GM18508 (cell line): Measurements from ENCODE around the gene PAGE2.
"Not testable (repeated sequence)": the region's sequence is repeated elsewhere in the genome, so short reads cannot be mapped to it uniquely, and the experiment has no call there.

Experiments used
- ATAC-seq: cut with Tn5 transposase; IDR thresholded peaks from one replicate; pipeline ENCODE4 v1.9.1; 2021; ENCODE audit warnings: moderate number of reproducible peaks; ENCODE audit not compliant: insufficient read depth, unreplicated experiment

PAGE2 gene

GRCh38 chrX:55088795-55089489, at the start of gene PAGE2:
PAGE2 (plus strand) TSS chrX:55089018; CDS start chrX:55090021, 1,003 bp downstream.
- no peak for ATAC-seq

- no peak for ATAC-seq
Observed at GRCh38 chrX:55039471-55039870, 49.3 kb upstream of the PAGE2 start.

- ATAC-seq: no peak
Observed at GRCh38 chrX:55041514-55041913, 47.3 kb upstream of the PAGE2 start.

GRCh38 chrX:55050599-55050998, 38.2 kb upstream of the PAGE2 start:
- not testable (repeated sequence) for ATAC-seq

- ATAC-seq: no peak
Observed at GRCh38 chrX:55056820-55057674, 31.8 kb upstream of the PAGE2 start.

GRCh38 chrX:55057675-55058249, 31.1 kb upstream of the PAGE2 start:
- ATAC-seq: no peak

GRCh38 chrX:55067180-55067579, 21.6 kb upstream of the PAGE2 start:
- ATAC-seq: not testable (repeated sequence)

GRCh38 chrX:55072286-55072685, 16.5 kb upstream of the PAGE2 start:
- ATAC-seq: no peak

GRCh38 chrX:55074851-55075467, 13.9 kb upstream of the PAGE2 start, which contains the start of gene PAGE2B:
PAGE2B (plus strand) TSS chrX:55075030; CDS start chrX:55076042, 1,012 bp downstream.
- no peak for ATAC-seq

- no peak for ATAC-seq
Observed at GRCh38 chrX:55098691-55099090, 9.9 kb downstream of the PAGE2 start.

GRCh38 chrX:55099162-55099561, 10.3 kb downstream of the PAGE2 start:
- ATAC-seq: no peak

- no peak for ATAC-seq
Observed at GRCh38 chrX:55102754-55103153, 13.9 kb downstream of the PAGE2 start.

GRCh38 chrX:55107262-55107661, 18.4 kb downstream of the PAGE2 start:
- ATAC-seq: no peak

GRCh38 chrX:55107911-55108310, 19.1 kb downstream of the PAGE2 start:
- ATAC-seq: no peak

GRCh38 chrX:55109306-55109705, 20.5 kb downstream of the PAGE2 start:
- ATAC-seq: no peak

- no peak for ATAC-seq
Observed at GRCh38 chrX:55111578-55112254, 22.9 kb downstream of the PAGE2 start.

GRCh38 chrX:55116589-55116988, 27.8 kb downstream of the PAGE2 start:
- not testable (repeated sequence) for ATAC-seq

- no peak for ATAC-seq
Observed at GRCh38 chrX:55118574-55118973, 29.8 kb downstream of the PAGE2 start.

GRCh38 chrX:55119271-55119670, 30.5 kb downstream of the PAGE2 start:
- ATAC-seq: no peak

- no peak for ATAC-seq
Observed at GRCh38 chrX:55119712-55120111, 30.9 kb downstream of the PAGE2 start.
